Smooth muscle cell (in vitro differentiated cells): Measurements from ENCODE around the gene ZDHHC24. TPM values are rescaled to one million over a fixed set of nuclear protein-coding genes. Genes with fewer than 3 reads are reported as not detected.

ENCODE experiments used
- DNase-seq: peaks from one replicate; lab custom pipeline; 2025; ENCODE audit not compliant: unreplicated experiment; lab: John Stamatoyannopoulos, UW
- H2AFZ ChIP-seq: fragments of 200-600 bp; sonication (generic); 2 replicates; pipeline ENCODE4 v1.6.0; 2016; ENCODE audit warnings: antibody characterized with exemption, low read depth, mild to moderate bottlenecking
- H3F3A ChIP-seq: fragments of 200-600 bp; sonication (generic); 2 replicates; pipeline ENCODE4 v1.6.0; 2017; ENCODE audit warnings: antibody characterized with exemption, low read depth
- H3K27ac ChIP-seq: fragments of 200-600 bp; sonication (generic); 2 replicates; pipeline ENCODE4 v1.5.1; 2016; ENCODE audit warnings: low read depth, mild to moderate bottlenecking
- H3K27me3 ChIP-seq: fragments of 200-600 bp; sonication (generic); 2 replicates; pipeline ENCODE4 v1.6.1; 2016; ENCODE audit warnings: low read depth, mild to moderate bottlenecking
- H3K36me3 ChIP-seq: fragments of 200-600 bp; sonication (generic); 2 replicates; pipeline ENCODE4 v1.5.1; 2016; ENCODE audit warnings: low read depth
- H3K4me1 ChIP-seq: fragments of 200-600 bp; sonication (generic); 2 replicates; pipeline ENCODE4 v1.5.1; 2016; ENCODE audit warnings: low read depth
- H3K4me2 ChIP-seq: fragments of 200-600 bp; sonication (generic); 2 replicates; pipeline ENCODE4 v1.6.0; 2016; ENCODE audit warnings: mild to moderate bottlenecking
- H3K4me3 ChIP-seq: fragments of 200-600 bp; sonication (generic); 2 replicates; pipeline ENCODE4 v1.5.1; 2016; ENCODE audit warnings: mild to moderate bottlenecking
- H3K79me2 ChIP-seq: fragments of 200-600 bp; sonication (generic); 2 replicates; pipeline ENCODE4 v1.6.0; 2016; ENCODE audit warnings: low read depth, mild to moderate bottlenecking
- H3K9ac ChIP-seq: fragments of 200-600 bp; sonication (generic); 2 replicates; pipeline ENCODE4 v1.6.0; 2016; ENCODE audit warnings: low read depth
- H3K9me3 ChIP-seq: fragments of 200-600 bp; sonication (generic); replicated peaks from 2 replicates; pipeline ENCODE4 v1.5.1; 2016; ENCODE audit warnings: low read depth
- H4K20me1 ChIP-seq: fragments of 200-600 bp; sonication (generic); 2 replicates; pipeline ENCODE4 v1.6.0; 2016; ENCODE audit warnings: low read depth
- CTCF ChIP-seq: fragments of 200-600 bp; sonication (generic); IDR thresholded peaks from 2 replicates; pipeline ENCODE4 v1.5.1; 2017; ENCODE audit warnings: borderline replicate concordance, mild to moderate bottlenecking, antibody characterized with exemption; ENCODE audit not compliant: insufficient read depth, poor library complexity, severe bottlenecking
- WGBS: methylation state at CpG from one replicate; pipeline ENCODE4 v1.1.7; 2016; ENCODE audit warnings: low lambda C conversion rate; 5-methylcytosine and 5-hydroxymethylcytosine counted together
- polyA plus RNA-seq: library from polyadenylated mRNA; unstranded; fragments of >200 nt; fragmentation: Nextera tagmentation; extraction: Ambion mirVana; gene quantifications from 2 replicates; pipeline ENCODE4 v1.2.1, GENCODE V29; 2016
- total RNA-seq: library from RNA; depleted of rRNA; stranded (reverse); fragments of >200 nt; gene quantifications from 2 replicates; pipeline ENCODE4 v1.2.3, GENCODE V29; 2014

The ZDHHC24 gene
- total and polyA plus RNA-seq, 2 experiments from 2014 or later = 13.9 to 15.7 TPM

GRCh38 chr11:66550887-66551286, 5.0 kb upstream of the ZDHHC24 start:
- peaks cover 5% of the 10 kb centered on the region for H3K4me1 ChIP-seq
- WGBS = 91% methylated on average over 4 of the region's 4 CpGs

GRCh38 chr11:66549696-66550095, 3.8 kb upstream of the ZDHHC24 start:
- Histone ChIP-seq H3K9ac (no peak overlapping the region), H3K36me3 (no peaks in the 10 kb centered on the region), H3K27me3 (no peaks in the 10 kb centered on the region), H3K4me1 (peaks cover 13% of the 10 kb centered on the region), H3K9me3 (no peaks in the 10 kb centered on the region), H4K20me1 (no peaks in the 10 kb centered on the region), H3K27ac (no peak overlapping the region), H2AFZ (no peak overlapping the region), H3K4me2 (no peak overlapping the region), H3K79me2 (peaks cover 6% of the 10 kb centered on the region), H3K4me3 (no peak overlapping the region), H3F3A (peaks cover 17% of the 10 kb centered on the region)
- no peak for DNase-seq
- TF ChIP-seq CTCF = no peak
- WGBS = 90% methylated on average over 3 of the region's 3 CpGs

More at GRCh38 chr11:66550887-66551286, 5.0 kb upstream of the ZDHHC24 start:
- Histone ChIP-seq H3K4me3 (no peak overlapping the region), H2AFZ (no peak overlapping the region), H3K9ac (no peak overlapping the region), H3K4me2 (no peak overlapping the region), H3K27ac (no peak overlapping the region), H4K20me1 (no peaks in the 10 kb centered on the region), H3K79me2 (no peaks in the 10 kb centered on the region), H3K27me3 (no peaks in the 10 kb centered on the region), H3K36me3 (no peaks in the 10 kb centered on the region), H3K9me3 (no peaks in the 10 kb centered on the region), H3F3A (peaks cover 17% of the 10 kb centered on the region)
- no peak for TF ChIP-seq CTCF
- no peak for DNase-seq

- no peaks in the 10 kb centered on the region for H3K27me3 ChIP-seq
- no peak overlapping the region for H3K9ac ChIP-seq
- H4K20me1 ChIP-seq = no peaks in the 10 kb centered on the region
- no peaks in the 10 kb centered on the region for H3K9me3 ChIP-seq
- H3K4me2 ChIP-seq = no peak overlapping the region
- H2AFZ ChIP-seq = no peak overlapping the region
- peaks cover 17% of the 10 kb centered on the region for H3F3A ChIP-seq
- no peak overlapping the region for H3K4me3 ChIP-seq
- WGBS = 69% methylated on average over 16 of the region's 16 CpGs
- H3K4me1 ChIP-seq = peaks cover 13% of the 10 kb centered on the region
- no peaks in the 10 kb centered on the region for H3K36me3 ChIP-seq
- no peak for TF ChIP-seq CTCF
- no peak for DNase-seq
- H3K27ac ChIP-seq = no peak overlapping the region
- H3K79me2 ChIP-seq = peaks cover 6% of the 10 kb centered on the region
Observed at GRCh38 chr11:66548774-66549630, 3.2 kb upstream of the ZDHHC24 start.
